GM21737 (cell line): ENCODE results near the gene INF2.
"Not testable (repeated sequence)": the region's sequence is repeated elsewhere in the genome, so short reads cannot be mapped to it uniquely, and the experiment has no call there.

Experiments used
- ATAC-seq: cut with Tn5 transposase; IDR thresholded peaks from one replicate; pipeline ENCODE4 v1.9.1; 2021; ENCODE audit warnings: mild to moderate bottlenecking, moderate library complexity; ENCODE audit not compliant: unreplicated experiment

Gene INF2

DNA sequence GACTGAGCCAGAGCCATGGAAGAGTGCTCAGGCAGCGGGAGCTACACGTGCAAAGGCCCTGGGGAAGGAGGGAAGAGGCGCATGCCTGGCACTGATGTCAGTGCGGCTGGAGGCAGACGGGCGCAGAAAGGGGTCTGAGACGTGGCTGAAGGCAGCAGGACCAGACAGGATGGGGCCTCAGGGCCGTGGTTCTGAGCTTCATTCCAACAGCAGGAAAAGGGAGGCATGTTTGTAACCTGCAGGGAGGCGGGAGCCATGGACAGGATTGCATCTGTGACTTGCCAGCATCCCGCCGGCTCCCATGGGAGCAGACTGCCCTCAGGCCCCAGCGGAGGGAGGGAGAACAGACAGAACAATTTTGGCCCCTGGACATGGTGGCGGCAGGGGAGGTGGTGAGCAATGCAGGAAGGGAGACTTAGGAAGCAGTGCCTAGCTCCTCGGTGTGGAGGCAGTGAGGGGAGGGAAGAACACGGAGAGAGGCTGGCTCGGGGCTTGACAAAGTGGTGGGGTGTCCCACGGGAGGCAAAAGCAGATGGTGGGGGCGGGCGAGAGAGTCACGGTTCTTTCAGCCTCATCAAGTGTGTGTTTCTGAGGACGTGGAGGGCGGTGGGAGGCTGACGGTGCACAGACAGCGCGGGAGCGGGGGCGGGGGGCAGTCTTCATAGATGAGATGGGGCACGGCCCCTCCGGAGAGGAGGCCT lies 33.3 kb upstream of the INF2 start:
- ATAC-seq: no peak

- no peak for ATAC-seq
Measured at GRCh38 chr14:104657101-104657524, 32.3 kb upstream of the INF2 start.

DNA sequence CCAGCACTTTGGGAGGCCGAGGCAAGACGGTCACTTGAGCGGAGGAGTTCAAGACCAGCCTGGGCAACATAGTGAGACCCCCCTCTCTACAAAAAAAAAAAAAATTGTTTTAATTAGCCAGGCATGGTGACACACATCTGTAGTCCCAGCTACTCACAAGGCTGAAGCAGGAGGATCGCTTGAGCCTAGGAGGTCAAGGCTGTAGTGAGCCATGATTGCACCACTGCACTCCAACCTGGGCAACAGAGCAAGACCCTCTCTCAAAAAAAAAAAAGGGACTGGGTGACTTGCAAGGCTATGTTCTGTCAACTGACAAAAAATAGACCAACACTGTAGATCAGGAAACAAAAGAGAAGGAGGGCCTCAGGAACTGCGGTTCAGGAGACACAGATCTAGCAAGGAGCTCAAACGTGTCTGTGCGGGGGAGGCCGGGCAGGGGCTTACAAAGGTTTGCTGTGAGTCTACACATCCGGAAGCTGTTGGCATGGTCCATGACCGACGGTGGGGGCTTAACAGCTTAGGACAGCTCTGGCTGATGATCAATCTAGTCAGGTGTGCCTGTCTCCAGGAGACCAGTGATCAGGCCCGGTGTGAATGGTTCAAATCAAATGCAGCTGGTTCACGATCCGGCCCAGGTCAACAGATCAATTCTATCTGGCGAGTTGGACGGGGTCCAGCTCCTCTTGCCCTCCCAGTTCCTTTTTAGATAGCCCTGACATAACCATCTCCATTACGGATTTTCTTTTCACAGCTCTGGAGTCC lies 31.7 kb upstream of the INF2 start:
- ATAC-seq: peak; percentile 44

- ATAC-seq: peak; percentile 1
Measured at GRCh38 chr14:104658325-104658712, 31.1 kb upstream of the INF2 start.

DNA sequence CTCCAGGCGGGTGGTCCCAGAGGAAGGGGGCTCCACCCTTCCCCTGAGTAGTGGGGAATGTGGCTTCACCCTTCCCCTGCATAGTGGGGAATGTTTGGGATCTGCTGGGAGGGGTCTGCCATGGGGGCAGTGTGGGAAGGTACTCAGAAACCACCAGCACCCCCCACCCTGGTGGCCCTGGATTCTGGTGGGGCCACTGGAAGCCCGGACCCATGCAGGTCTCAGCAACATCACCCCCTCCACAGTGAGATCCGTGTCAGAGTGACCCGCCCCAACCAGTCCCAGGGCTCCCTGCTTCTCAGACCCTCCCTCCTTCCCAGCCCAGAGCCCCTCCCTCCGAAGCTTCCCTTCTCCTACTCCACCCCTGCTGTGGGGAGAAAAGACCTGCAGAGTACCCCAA lies 30.3 kb upstream of the INF2 start:
- no peak for ATAC-seq

DNA sequence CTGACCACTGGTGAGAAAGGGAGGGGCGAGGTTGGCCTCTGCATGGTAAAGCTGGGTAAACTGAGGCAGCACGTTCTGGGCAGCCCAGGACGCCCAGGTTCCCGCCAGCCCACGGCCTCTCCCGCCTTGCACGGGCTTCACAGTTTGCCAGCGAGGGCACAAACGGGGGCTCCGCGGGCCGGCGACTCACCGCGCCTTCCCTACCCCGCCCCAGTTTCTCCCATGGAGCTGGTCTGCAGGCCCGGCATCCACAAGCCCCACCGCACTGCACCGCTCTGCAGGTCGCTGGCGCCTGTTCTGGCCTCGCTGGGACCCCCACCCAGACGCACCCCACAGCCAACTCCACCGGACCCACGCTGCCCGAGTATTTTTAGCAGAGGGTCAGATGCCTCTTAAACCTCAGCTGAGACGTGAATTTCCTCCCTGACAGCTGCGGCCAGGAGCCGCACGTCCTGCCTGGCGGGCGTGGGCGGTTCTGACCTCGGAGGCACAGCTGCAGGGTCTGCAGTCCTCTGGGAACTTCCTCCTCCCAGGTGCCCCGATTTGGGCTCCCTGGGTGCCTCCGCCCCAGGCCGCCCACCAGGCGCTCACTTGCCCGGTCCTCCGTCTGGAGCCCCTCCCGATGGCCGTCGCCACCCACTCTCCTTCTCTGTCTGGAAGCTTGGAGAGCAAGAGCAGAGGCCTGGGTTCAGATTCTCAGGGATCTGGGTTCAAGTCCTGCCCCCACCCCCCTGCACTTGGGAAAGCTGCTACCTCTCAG lies 29.5 kb upstream of the INF2 start:
- ATAC-seq: no peak

- ATAC-seq: no peak
Measured at GRCh38 chr14:104660597-104660996, 28.8 kb upstream of the INF2 start.

- ATAC-seq: no peak
Measured at GRCh38 chr14:104661086-104661485, 28.3 kb upstream of the INF2 start.

DNA sequence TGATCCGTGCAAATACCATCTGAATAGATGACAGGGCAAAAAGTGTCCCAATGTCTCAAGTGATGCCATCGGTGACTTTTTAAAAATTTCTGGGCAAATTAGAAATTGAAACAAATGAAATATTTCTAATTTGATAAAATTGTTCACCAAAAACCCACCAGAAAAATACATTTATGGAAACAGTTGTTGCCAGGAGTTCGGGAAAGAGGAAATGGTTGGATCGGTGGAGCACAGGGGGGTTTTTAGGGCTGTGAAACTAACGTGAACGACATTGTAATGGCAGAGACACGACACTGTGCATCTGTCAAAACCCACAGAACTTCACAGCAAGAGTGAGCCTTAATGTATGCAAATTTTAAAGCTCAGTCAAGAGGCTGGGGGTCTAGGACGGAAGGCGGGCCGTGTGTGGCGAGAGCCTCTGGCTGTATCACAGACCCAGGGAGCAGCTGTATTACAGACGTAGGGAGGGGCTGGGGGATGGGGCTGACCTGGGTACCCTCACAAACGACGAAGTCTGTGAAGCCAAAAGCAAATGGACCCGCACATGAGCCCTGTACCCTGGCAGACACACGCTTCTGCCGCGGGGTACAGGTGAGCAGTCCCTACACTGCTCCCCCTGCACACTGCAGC lies 27.8 kb upstream of the INF2 start:
- ATAC-seq: not testable (repeated sequence)

- ATAC-seq: not testable (repeated sequence)
Measured at GRCh38 chr14:104662472-104662871, 26.9 kb upstream of the INF2 start.

GRCh38 chr14:104664107-104664506 lies 25.3 kb upstream of the INF2 start:
- ATAC-seq: no peak

- ATAC-seq: no peak
Measured at GRCh38 chr14:104664588-104664987, 24.8 kb upstream of the INF2 start.

GRCh38 chr14:104665114-104665656 lies 24.2 kb upstream of the INF2 start:
- no peak for ATAC-seq

DNA sequence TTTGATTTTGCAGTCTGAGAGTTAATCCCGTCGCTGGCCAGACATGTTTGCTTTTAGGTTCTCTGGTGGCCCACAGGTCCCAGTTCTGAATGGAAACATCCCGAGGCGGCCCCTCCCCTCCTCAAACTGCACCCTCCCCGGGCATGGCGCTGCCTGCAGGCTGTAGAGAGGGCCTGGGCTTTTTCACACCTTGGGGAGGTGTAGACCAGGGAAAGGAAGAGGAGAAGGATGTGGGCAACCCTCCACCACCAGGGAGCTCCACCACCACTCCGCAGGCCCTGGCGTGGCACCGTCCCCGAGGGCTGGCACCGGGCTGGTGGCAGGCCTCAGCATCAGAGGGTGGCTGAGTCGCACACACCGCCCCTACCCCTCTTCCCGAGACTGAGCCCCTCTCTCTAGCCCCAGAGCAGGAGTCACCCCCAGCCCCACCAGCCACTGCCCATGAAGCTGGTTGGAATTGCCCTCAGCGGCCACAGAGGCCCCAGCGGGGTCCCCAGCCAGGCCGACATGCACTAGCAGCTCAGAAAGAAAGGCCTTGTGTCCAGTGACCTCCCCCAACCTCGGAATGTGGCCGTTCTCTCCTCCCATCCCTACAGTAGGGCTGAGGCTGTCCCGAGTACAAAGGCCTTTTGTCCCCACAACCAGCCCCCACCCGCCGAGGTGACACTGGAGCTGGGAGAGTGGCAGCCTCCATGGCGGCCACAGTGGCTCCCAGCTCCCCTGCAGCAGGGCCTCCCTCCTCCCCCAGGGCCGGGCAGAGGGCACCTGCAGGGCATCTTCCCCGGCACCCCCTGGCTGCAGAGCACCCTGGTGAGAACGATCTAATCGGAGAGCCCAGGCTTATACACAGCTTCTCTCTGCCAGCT lies 23.5 kb upstream of the INF2 start:
- no peak for ATAC-seq

GRCh38 chr14:104666523-104666895 lies 22.9 kb upstream of the INF2 start:
- ATAC-seq: not testable (repeated sequence)

DNA sequence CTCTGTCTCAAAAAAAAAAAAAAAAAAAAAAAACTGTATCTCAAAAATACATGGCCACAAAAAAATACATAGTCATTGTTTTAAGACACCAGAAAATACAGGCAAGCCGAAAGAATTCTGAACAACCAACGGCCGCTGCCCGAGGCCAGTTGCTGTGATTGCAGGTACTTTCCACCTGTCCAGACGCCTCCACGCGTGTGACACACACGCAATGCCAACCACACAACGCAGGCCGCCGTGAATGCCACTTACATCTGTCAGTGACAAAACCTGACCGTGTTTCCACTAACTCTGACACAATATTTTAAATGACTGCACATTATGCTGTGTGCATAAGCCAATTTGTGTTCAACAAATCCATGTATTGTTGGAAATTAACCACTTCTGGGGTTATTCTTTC lies 22.4 kb upstream of the INF2 start:
- ATAC-seq: no peak

DNA sequence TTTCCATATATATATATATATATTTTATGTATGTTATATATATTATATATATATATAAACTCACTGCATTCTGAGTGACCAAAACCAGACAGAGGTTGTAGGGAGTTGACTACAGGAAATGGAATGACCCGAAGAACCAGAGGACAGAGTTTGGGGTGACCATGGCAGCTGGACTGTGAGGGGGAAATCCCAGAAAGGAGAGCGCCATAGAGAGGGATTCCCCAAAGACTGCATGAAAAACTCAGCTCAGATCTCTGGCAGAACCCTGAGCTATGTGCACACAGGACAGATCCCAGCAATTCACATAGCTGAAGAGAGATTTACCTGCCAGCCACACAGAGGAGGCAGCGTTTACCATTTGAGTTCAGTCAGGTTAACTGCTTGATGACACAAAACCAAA lies 19.7 kb upstream of the INF2 start:
- ATAC-seq: no peak

DNA sequence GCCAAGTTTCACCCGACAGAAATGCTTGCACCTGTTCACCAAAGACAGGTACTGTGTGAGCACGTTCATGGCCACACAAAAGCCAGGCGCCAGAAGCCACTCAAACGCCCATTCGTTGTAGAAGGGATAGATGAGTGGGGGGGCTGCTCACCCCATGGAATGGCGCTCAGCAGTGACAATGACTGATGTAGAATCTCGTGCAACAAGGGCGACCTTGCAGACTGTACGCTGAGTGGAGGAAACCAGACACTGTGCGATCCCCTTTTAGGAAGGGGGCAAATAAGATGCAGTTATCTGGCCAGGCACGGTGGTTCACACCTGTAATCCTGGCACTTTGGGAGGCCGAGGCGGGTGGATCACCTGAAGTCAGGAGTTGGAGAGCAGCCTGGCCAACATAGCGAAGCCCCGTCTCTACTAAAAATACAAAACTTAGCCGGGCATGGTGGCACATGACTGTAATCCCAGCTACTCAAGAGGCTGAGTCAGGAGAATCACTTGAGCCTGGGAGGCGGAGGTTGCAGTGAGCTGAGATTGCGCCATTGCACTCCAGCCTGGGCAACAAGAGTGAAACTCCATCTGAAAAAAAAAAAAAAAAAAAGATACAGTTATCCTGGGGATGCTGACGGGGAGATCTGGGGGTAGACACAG lies 18.0 kb upstream of the INF2 start:
- ATAC-seq: not testable (repeated sequence)

- not testable (repeated sequence) for ATAC-seq
Measured at GRCh38 chr14:104672119-104672518, 17.3 kb upstream of the INF2 start.

DNA sequence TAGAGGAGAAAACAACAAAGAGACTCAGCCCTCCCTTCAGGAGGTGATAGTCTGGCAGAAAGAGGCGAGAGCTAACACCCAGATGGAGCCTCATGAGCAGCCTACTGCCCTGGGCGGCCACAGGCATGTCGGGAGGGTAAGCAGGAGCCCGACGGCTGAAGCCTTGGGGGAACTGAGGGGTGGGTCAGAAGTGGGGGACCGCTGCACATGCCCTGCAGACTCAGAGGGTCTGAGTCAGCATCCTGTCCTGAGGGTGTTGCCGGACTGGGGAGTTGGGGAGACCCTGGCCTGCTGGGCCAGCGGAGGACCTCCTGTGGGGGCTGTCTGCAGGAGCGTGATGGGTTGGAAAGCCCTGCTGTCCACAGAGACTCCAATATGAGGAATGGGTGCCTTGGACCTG lies 15.9 kb upstream of the INF2 start:
- no peak for ATAC-seq
